ENCODE data around the gene GBP3.

DNA sequence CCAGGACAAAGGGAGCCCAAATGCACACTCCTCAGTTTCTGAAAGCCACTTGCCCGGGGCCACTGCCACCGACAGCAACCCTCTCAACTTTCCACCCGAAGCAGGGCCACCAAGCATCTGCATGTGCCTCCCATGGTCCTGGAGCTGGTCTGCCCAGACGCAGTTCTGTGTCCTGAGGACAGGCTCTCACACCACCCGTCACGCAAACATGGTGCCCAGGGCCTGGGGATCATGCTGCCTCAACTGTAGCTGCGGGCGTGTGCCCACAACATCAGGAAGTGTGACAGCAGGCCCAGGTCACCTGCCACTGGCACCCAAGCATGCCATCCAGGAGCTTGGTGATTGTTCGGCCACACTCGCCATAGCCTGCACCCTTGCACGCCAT is 28.0 kb upstream of the GBP3 start:
- TF ChIP-seq OSR1 (CRISPR knock-in tag; IDR thresholded peaks at IDR 0.05) (no peak), RARB (CRISPR knock-in tag; IDR thresholded peaks at IDR 0.05) (no peak), TCF4 (CRISPR knock-in tag; IDR thresholded peaks at IDR 0.05; ENCODE audit: borderline replicate concordance) (no peak), PPARA (CRISPR knock-in tag; IDR thresholded peaks at IDR 0.05; ENCODE audit: borderline replicate concordance) (no peak), ZFP30 (CRISPR knock-in tag; IDR thresholded peaks at IDR 0.05) (no peak), ARNTL (CRISPR knock-in tag; IDR thresholded peaks at IDR 0.05; ENCODE audit: borderline replicate concordance, low read depth) (no peak), ZC3H10 (CRISPR knock-in tag; IDR thresholded peaks at IDR 0.05) (no peak), ESRRG (CRISPR knock-in tag; IDR thresholded peaks at IDR 0.05) (no peak)
- TF ChIP-seq, protein P1, sequence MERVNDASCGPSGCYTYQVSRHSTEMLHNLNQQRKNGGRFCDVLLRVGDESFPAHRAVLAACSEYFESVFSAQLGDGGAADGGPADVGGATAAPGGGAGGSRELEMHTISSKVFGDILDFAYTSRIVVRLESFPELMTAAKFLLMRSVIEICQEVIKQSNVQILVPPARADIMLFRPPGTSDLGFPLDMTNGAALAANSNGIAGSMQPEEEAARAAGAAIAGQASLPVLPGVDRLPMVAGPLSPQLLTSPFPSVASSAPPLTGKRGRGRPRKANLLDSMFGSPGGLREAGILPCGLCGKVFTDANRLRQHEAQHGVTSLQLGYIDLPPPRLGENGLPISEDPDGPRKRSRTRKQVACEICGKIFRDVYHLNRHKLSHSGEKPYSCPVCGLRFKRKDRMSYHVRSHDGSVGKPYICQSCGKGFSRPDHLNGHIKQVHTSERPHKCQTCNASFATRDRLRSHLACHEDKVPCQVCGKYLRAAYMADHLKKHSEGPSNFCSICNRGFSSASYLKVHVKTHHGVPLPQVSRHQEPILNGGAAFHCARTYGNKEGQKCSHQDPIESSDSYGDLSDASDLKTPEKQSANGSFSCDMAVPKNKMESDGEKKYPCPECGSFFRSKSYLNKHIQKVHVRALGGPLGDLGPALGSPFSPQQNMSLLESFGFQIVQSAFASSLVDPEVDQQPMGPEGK (CRISPR knock-in tag; IDR thresholded peaks at IDR 0.05; ENCODE audit: borderline replicate concordance) = no peak
- TF ChIP-seq, protein P2, sequence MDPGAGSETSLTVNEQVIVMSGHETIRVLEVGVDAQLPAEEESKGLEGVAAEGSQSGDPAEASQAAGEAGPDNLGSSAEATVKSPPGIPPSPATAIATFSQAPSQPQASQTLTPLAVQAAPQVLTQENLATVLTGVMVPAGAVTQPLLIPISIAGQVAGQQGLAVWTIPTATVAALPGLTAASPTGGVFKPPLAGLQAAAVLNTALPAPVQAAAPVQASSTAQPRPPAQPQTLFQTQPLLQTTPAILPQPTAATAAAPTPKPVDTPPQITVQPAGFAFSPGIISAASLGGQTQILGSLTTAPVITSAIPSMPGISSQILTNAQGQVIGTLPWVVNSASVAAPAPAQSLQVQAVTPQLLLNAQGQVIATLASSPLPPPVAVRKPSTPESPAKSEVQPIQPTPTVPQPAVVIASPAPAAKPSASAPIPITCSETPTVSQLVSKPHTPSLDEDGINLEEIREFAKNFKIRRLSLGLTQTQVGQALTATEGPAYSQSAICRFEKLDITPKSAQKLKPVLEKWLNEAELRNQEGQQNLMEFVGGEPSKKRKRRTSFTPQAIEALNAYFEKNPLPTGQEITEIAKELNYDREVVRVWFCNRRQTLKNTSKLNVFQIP (CRISPR knock-in tag; IDR thresholded peaks at IDR 0.05; ENCODE audit: borderline replicate concordance, low read depth) = no peak

Measured in SK-N-SH treated with all-trans-retinoic acid at 6 μM for 48 hours (cell line).